Measurements from ENCODE around the gene COX7A2. TPM values are rescaled to one million over a fixed set of nuclear protein-coding genes. Genes with fewer than 3 reads are reported as not detected.

COX7A2 gene
- total RNA-seq, 1 experiment from 2014 or later: 516 TPM

DNA sequence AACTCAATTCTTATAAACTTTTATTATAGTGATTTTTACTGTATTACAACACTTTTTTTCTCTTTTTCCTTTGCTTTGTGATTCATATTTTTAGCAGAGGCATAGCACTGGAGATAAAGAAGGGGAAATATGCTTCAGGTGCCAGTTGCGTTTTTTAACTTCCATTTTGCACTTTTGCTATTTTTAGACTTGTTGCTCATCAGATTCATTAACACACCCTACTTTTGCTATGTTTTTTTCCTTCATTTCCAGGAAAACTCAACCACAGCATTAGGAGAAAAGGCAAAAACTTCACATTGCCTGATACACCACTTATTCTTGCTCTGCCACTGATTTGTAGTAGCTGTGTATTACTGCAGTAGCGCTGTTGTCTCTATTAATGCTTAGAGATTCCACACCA lies 49.0 kb upstream of the COX7A2 start:
- Histone ChIP-seq H3K79me1 (ENCODE audit: insufficient read depth, low read depth, low read length, poor library complexity, severe bottlenecking) (no peaks in the 10 kb centered on the region), H4K20me1 (ENCODE audit: control insufficient read depth, insufficient read depth, insufficient read length) (no peaks in the 10 kb centered on the region), H3K4ac (ENCODE audit: low read depth, low read length) (no peak overlapping the region), H2BK15ac (ENCODE audit: low read depth, low read length) (no peak overlapping the region), H2BK120ac (ENCODE audit: low read depth, low read length, poor library complexity, severe bottlenecking) (no peak overlapping the region), H4K5ac (ENCODE audit: insufficient read length, low read depth, low read length) (no peak overlapping the region), H3K9me3 (ENCODE audit: control insufficient read depth, low read depth, low read length) (no peaks in the 10 kb centered on the region), H3K79me2 (ENCODE audit: insufficient read depth, low read length) (no peaks in the 10 kb centered on the region), H2AK5ac (ENCODE audit: insufficient read length, low read length) (no peak overlapping the region), H3T11ph (ENCODE audit: low read length) (no peak overlapping the region), H4K8ac (replicated peaks; ENCODE audit: insufficient read length, low read depth, low read length) (no peak overlapping the region), H3K18ac (ENCODE audit: insufficient read length, low read depth, low read length) (no peak overlapping the region), H3K23ac (ENCODE audit: insufficient read length, low read depth, low read length) (no peak overlapping the region), H3K4me2 (ENCODE audit: insufficient read depth, insufficient read length, low read length) (no peak overlapping the region), H3K23me2 (ENCODE audit: insufficient read length, low read depth, low read length, poor library complexity, severe bottlenecking) (no peaks in the 10 kb centered on the region), H2BK12ac (ENCODE audit: insufficient read length, low read depth, low read length) (no peak overlapping the region), H3K14ac (ENCODE audit: insufficient read depth, low read length) (no peak overlapping the region), H2BK20ac (ENCODE audit: low read depth, low read length, poor library complexity, severe bottlenecking) (no peak overlapping the region), H2AFZ (ENCODE audit: low read length) (no peak overlapping the region), H3K4me1 (ENCODE audit: insufficient read depth, low read length) (peaks cover 2% of the 10 kb centered on the region; the same call in 1 of the 2 replicates), H3K27me3 (ENCODE audit: insufficient read depth, low read length) (no peaks in the 10 kb centered on the region), H4K91ac (ENCODE audit: insufficient read length, low read depth, low read length) (no peak overlapping the region), H2BK5ac (ENCODE audit: insufficient read length, low read length) (no peak overlapping the region), H3K27ac (ENCODE audit: insufficient read length, low read depth, low read length) (no peak overlapping the region), H3K9ac (ENCODE audit: extremely low read depth, insufficient read length, low read length) (no peak overlapping the region), H3K56ac (ENCODE audit: insufficient read length, low read depth, low read length) (no peak overlapping the region)
- Mint-ChIP-seq H3K27ac (no peak overlapping the region), H3K9me3 (no peaks in the 10 kb centered on the region), H3K4me1 (peaks cover 21 to 23% of the 10 kb centered on the region in 2 experiments), H3K27me3 (ENCODE audit: low read depth) (no peaks in the 10 kb centered on the region), H3K4me3 (no peak overlapping the region), H3K36me3 (ENCODE audit: insufficient read depth in 1 of 3, low read depth in 3 of 3) (peaks cover 0 to 4% (median 2%) of the 10 kb centered on the region in 3 experiments; a peak in 2 of 7 replicates)
- TF ChIP-seq, protein P1, sequence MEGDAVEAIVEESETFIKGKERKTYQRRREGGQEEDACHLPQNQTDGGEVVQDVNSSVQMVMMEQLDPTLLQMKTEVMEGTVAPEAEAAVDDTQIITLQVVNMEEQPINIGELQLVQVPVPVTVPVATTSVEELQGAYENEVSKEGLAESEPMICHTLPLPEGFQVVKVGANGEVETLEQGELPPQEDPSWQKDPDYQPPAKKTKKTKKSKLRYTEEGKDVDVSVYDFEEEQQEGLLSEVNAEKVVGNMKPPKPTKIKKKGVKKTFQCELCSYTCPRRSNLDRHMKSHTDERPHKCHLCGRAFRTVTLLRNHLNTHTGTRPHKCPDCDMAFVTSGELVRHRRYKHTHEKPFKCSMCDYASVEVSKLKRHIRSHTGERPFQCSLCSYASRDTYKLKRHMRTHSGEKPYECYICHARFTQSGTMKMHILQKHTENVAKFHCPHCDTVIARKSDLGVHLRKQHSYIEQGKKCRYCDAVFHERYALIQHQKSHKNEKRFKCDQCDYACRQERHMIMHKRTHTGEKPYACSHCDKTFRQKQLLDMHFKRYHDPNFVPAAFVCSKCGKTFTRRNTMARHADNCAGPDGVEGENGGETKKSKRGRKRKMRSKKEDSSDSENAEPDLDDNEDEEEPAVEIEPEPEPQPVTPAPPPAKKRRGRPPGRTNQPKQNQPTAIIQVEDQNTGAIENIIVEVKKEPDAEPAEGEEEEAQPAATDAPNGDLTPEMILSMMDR (conservative IDR thresholded peaks at IDR 0.05): no peak
- no CpG with 5 or more reads among the region's 2 CpGs for WGBS (ENCODE audit: extremely low coverage, insufficient read length, low lambda C conversion rate)
- DNase-seq: no peak
